ENCODE results near the gene HRH2. TPM values are rescaled to one million over a fixed set of nuclear protein-coding genes. Genes with fewer than 3 reads are reported as not detected.

The HRH2 gene
- total and polyA plus RNA-seq, 3 experiments from 2014 or later: 1.3 to 29.6 (median 28.9) TPM

DNA sequence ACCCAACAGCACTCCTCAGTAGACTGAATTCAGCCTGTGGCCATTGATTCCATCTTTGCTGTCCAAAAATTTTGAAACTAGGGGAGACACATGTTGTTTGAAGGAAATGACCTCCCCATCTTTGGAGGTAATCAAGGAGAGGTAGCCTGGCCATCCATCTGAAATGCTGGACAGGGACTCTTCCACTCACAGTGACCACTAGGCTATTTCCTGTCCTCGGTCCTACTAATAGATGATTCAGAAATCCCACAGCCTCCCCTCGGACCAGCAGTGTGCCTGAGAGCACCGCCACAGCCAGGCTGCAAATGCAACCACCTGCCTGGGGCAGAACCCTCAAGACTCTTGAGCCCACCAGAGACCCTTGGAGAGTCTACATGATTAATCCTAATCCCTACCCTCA lies 12.5 kb downstream of the HRH2 start:
- ChIA-PET POLR2A (no interaction called here), CTCF (no interaction called here)
- Mint-ChIP-seq H3K4me3 (no peak overlapping the region), H3K36me3 (no peaks in the 10 kb centered on the region), H3K27me3 (peaks cover 0 to 10% of the 10 kb centered on the region in 2 donors), H3K4me1 (peaks cover 0 to 12% (median 5%) of the 10 kb centered on the region in 3 donors), H3K9me3 (no peaks in the 10 kb centered on the region), H3K27ac (no peak overlapping the region)
- Histone ChIP-seq H3K27ac (ENCODE audit: low read depth, low read length) (no peak overlapping the region), H3K4me3 (ENCODE audit: low read length) (no peak overlapping the region), H3K4me1 (ENCODE audit: insufficient read depth, low read length) (peaks cover 7% of the 10 kb centered on the region), H3K9me3 (ENCODE audit: low read length) (no peaks in the 10 kb centered on the region), H3K36me3 (ENCODE audit: insufficient read depth, low read length) (no peaks in the 10 kb centered on the region), H3K27me3 (ENCODE audit: insufficient read depth, low read length, poor library complexity, severe bottlenecking) (no peaks in the 10 kb centered on the region)
- no peak for DNase-seq

DNA sequence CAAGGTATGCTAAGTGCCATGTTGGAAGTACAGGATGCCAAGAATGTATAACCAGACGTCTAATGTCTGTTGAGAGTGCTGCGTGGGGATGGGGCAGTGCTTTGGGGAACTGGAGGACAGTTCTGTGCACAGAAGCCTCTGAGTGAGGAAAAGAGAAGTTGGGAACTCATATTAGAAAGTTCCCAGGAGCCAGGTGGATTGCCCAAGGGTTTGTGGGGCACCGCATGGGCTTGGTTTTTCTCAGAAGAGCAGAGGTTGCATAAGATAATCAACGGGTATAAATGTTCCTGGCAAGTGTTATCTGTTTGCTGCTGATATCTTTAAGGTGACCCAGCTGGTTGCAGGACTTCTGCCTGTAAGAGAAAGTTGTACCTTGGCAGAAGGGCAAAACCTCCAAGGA lies 13.1 kb downstream of the HRH2 start:
- Mint-ChIP-seq H3K4me3 (no peak overlapping the region), H3K27me3 (peaks cover 0 to 12% of the 10 kb centered on the region in 2 donors), H3K9me3 (no peaks in the 10 kb centered on the region), H3K36me3 (no peaks in the 10 kb centered on the region), H3K4me1 (peaks cover 0 to 12% (median 5%) of the 10 kb centered on the region in 3 donors), H3K27ac (no peak overlapping the region)
- no peaks in the 10 kb centered on the region for H3K9me3 ChIP-seq (ENCODE audit: low read length)
- ChIA-PET CTCF (no interaction called here), POLR2A (no interaction called here)
- H3K4me3 ChIP-seq (ENCODE audit: low read length): no peak overlapping the region
- H3K36me3 ChIP-seq (ENCODE audit: insufficient read depth, low read length): no peaks in the 10 kb centered on the region
- DNase-seq: no peak
- peaks cover 7% of the 10 kb centered on the region for H3K4me1 ChIP-seq (ENCODE audit: insufficient read depth, low read length)
- H3K27ac ChIP-seq (ENCODE audit: low read depth, low read length): no peak overlapping the region
- H3K27me3 ChIP-seq (ENCODE audit: insufficient read depth, low read length, poor library complexity, severe bottlenecking): no peaks in the 10 kb centered on the region

DNA sequence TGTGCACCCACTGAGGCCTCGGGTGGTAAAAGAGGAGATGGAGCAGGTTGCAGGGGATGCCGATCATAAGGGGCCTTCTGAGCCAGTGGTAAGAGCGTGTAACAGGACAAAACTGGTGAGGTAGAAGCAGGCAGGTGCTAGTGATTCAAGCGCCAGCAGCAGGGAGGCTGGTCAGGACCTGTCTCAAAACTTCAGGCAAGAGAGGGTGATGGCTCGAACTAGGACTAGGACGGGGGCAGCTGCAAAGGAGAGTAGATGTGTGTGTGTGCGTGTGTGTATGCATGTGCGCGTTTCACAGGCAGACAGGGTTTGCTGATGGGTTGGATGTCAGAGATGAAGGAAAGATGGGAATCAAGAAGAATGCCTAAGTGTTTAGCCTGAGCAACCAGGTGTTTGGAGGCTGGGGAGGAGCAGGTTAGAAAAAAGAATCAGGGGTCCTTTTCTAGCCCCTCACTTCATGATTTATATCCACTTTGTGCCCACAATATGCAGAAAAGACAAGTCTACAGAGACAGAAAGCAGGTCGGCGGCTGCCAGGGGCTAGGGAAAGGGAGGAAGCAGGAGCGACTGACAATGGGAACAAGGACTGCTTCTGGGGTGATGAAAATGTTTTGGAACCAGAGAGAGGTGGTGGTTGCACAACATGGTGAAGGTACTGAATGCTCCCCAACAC lies 15.2 kb downstream of the HRH2 start:
- Mint-ChIP-seq H3K9me3 (no peaks in the 10 kb centered on the region), H3K4me3 (no peak overlapping the region), H3K27me3 (peaks cover 6 to 13% of the 10 kb centered on the region in 2 donors), H3K4me1 (peaks cover 0 to 12% (median 8%) of the 10 kb centered on the region in 3 donors), H3K27ac (no peak overlapping the region), H3K36me3 (no peaks in the 10 kb centered on the region)
- Histone ChIP-seq H3K4me3 (ENCODE audit: low read length) (no peak overlapping the region), H3K27me3 (ENCODE audit: insufficient read depth, low read length, poor library complexity, severe bottlenecking) (no peaks in the 10 kb centered on the region), H3K36me3 (ENCODE audit: insufficient read depth, low read length) (no peaks in the 10 kb centered on the region), H3K27ac (ENCODE audit: low read depth, low read length) (no peak overlapping the region), H3K4me1 (ENCODE audit: insufficient read depth, low read length) (peaks cover 12% of the 10 kb centered on the region), H3K9me3 (ENCODE audit: low read length) (no peaks in the 10 kb centered on the region)
- ChIA-PET CTCF (no interaction called here), POLR2A (no interaction called here)
- DNase-seq: no peak

DNA sequence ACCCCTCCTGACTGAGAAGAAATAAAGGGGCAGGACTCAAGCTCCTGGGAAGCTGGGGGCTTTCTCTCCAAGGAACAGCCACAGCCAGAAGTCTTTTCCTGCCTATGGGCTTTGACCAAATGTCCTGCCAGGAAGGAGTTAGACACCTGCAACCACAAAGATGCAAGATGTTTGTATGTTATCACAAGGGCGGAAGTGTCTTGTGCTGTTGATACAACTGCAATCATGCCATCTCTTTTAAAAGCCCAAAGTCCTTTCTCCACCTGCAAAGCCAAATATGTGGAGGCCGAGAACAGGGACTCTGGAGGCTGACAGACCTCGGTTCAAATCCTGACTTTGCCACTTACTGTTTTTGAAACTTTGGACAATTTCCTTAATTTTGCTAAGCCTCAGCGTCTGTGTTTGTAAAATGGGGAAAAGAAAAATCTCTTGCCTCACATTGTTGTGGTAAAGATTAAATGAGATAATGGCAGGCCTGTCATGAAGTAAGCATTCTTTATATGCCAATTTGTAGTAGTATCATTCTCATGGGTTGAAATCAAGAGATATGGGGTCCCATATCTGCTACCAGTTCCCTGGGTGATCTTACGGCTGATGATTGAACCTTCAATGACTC lies 17.0 kb downstream of the HRH2 start:
- no peak overlapping the region for H3K4me3 ChIP-seq (ENCODE audit: low read length)
- H3K4me1 ChIP-seq (ENCODE audit: insufficient read depth, low read length): peaks cover 12% of the 10 kb centered on the region
- peaks cover 9 to 12% of the 10 kb centered on the region in 2 donors for H3K27me3 Mint-ChIP-seq
- ChIA-PET POLR2A (no interaction called here), CTCF (no interaction called here)
- no peaks in the 10 kb centered on the region for H3K9me3 Mint-ChIP-seq
- no peak for DNase-seq
- no peaks in the 10 kb centered on the region for H3K9me3 ChIP-seq (ENCODE audit: low read length)
- H3K4me3 Mint-ChIP-seq: no peak overlapping the region
- H3K4me1 Mint-ChIP-seq: peaks cover 0 to 12% (median 8%) of the 10 kb centered on the region in 3 donors
- peaks cover 0 to 3% (median 0%) of the 10 kb centered on the region in 3 donors for H3K36me3 Mint-ChIP-seq
- no peak overlapping the region for H3K27ac Mint-ChIP-seq
- no peaks in the 10 kb centered on the region for H3K36me3 ChIP-seq (ENCODE audit: insufficient read depth, low read length)
- no peaks in the 10 kb centered on the region for H3K27me3 ChIP-seq (ENCODE audit: insufficient read depth, low read length, poor library complexity, severe bottlenecking)
- H3K27ac ChIP-seq (ENCODE audit: low read depth, low read length): no peak overlapping the region

DNA sequence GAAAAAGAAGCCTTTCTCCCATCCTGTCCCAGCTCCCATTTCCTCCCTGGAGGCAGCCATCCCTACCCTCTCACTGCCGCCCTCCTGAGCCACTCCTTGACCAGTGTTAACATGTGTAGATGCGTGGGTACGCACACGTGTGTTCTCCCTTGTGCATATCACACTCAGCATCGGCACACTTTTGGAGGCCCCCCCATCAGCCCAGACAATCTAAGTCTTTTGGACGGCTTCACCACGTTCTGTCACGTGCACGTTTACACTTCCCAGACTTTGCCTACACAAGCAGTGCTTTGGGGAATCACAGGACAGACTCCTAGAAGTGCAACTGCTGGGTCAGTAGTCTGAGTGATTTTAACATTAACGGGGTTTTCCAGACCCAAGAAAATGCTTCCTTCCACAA lies 18.0 kb downstream of the HRH2 start:
- no peaks in the 10 kb centered on the region for H3K9me3 ChIP-seq (ENCODE audit: low read length)
- POLR2A ChIA-PET: no interaction called here
- H3K4me1 ChIP-seq (ENCODE audit: insufficient read depth, low read length): peaks cover 5% of the 10 kb centered on the region
- Mint-ChIP-seq H3K9me3 (no peaks in the 10 kb centered on the region), H3K27ac (no peak overlapping the region), H3K36me3 (peaks cover 0 to 3% (median 0%) of the 10 kb centered on the region in 3 donors), H3K4me3 (no peak overlapping the region), H3K27me3 (peaks cover 9 to 12% of the 10 kb centered on the region in 2 donors), H3K4me1 (peaks cover 0 to 10% (median 8%) of the 10 kb centered on the region in 3 donors)
- H3K4me3 ChIP-seq (ENCODE audit: low read length): no peak overlapping the region
- CTCF ChIA-PET: no interaction called here
- H3K27ac ChIP-seq (ENCODE audit: low read depth, low read length): no peak overlapping the region
- no peaks in the 10 kb centered on the region for H3K36me3 ChIP-seq (ENCODE audit: insufficient read depth, low read length)
- H3K27me3 ChIP-seq (ENCODE audit: insufficient read depth, low read length, poor library complexity, severe bottlenecking): no peaks in the 10 kb centered on the region
- no peak for DNase-seq

DNA sequence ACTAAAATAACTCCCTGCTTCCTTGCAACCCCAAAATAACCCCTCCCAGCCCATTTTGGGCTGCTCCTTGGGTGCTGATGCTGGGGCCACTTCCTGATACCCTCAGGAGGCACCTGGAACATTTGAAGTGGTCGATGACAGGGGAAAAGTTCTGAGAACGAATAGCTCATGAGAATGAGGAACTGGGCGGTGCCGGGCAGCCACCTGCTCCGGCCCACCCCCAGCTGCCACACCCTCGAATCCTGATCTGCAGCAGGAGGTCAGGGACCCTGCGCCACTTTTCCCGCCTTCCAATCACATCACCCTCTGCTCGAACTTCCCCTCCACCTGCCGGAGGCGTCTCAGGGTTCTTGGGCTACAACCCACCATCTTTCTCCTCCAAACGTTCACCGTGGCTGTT lies 19.7 kb downstream of the HRH2 start:
- H3K27me3 Mint-ChIP-seq: peaks cover 11 to 12% of the 10 kb centered on the region in 2 donors
- Histone ChIP-seq H3K4me1 (ENCODE audit: insufficient read depth, low read length) (peaks cover 5% of the 10 kb centered on the region), H3K27me3 (ENCODE audit: insufficient read depth, low read length, poor library complexity, severe bottlenecking) (no peaks in the 10 kb centered on the region), H3K4me3 (ENCODE audit: low read length) (no peak overlapping the region), H3K36me3 (ENCODE audit: insufficient read depth, low read length) (no peaks in the 10 kb centered on the region), H3K27ac (ENCODE audit: low read depth, low read length) (no peak overlapping the region), H3K9me3 (ENCODE audit: low read length) (no peaks in the 10 kb centered on the region)
- DNase-seq: no peak
- ChIA-PET CTCF (interaction anchor here (1.1 to 1.2 kb wide), 2 partner anchors 8 to 14 kb away, joined by 3 read pairs; no protein-coding TSS in a partner anchor), POLR2A (no interaction called here)
- peaks cover 0 to 3% (median 0%) of the 10 kb centered on the region in 3 donors for H3K36me3 Mint-ChIP-seq
- H3K4me3 Mint-ChIP-seq: no peak overlapping the region
- H3K4me1 Mint-ChIP-seq: peaks cover 0 to 9% (median 8%) of the 10 kb centered on the region in 3 donors
- H3K9me3 Mint-ChIP-seq: no peaks in the 10 kb centered on the region
- H3K27ac Mint-ChIP-seq: no peak overlapping the region

DNA sequence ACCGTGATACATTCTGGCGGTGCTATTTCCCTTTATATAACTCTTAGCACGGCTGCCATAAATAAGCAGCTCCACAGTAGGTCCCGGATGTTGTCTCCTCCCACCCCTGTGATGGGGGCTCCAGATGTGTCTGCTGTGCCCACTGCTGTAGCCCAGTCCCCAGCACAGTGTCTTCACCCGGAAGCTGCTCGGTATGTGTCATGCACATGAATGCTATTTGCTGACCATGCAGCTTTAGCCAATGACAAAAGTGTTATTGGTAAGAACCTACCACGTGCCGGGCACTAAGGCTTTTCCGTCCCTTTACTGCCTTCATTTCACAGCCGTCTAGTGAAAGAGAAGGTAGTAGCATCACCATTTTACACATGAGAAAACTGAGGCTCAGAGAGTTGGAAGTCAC lies 20.2 kb downstream of the HRH2 start:
- Mint-ChIP-seq H3K9me3 (no peaks in the 10 kb centered on the region), H3K4me3 (no peak overlapping the region), H3K36me3 (peaks cover 0 to 3% (median 2%) of the 10 kb centered on the region in 3 donors), H3K27me3 (peaks cover 8 to 12% of the 10 kb centered on the region in 2 donors), H3K4me1 (peaks cover 0 to 9% (median 8%) of the 10 kb centered on the region in 3 donors), H3K27ac (no peak overlapping the region)
- H3K27me3 ChIP-seq (ENCODE audit: insufficient read depth, low read length, poor library complexity, severe bottlenecking): no peaks in the 10 kb centered on the region
- H3K27ac ChIP-seq (ENCODE audit: low read depth, low read length): no peak overlapping the region
- H3K4me1 ChIP-seq (ENCODE audit: insufficient read depth, low read length): peaks cover 5% of the 10 kb centered on the region
- DNase-seq: no peak
- no peaks in the 10 kb centered on the region for H3K36me3 ChIP-seq (ENCODE audit: insufficient read depth, low read length)
- no peaks in the 10 kb centered on the region for H3K9me3 ChIP-seq (ENCODE audit: low read length)
- no peak overlapping the region for H3K4me3 ChIP-seq (ENCODE audit: low read length)
- POLR2A ChIA-PET: no interaction called here
- CTCF ChIA-PET: interaction anchor here (1.1 to 1.2 kb wide), 2 partner anchors 8 to 14 kb away, joined by 3 read pairs; no protein-coding TSS in a partner anchor

DNA sequence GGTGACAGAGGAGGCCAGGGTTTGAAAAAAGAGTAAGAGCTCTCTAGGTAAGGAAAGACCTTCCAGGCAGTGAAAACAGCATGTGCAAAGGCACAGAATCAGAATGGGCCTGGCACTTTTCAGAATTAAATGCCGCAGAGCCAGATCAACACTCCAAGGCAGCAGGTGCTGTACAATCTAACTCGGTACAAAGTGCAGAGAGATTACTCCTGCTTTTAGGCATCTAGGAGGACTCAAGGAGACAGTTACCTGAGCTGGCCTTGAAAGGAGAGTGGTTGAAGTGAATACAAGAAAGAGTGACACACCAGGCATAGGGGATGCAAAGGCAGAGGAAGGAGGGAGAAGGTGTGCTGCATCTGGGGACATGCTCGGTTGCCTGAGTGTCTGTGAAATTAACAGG lies 21.5 kb downstream of the HRH2 start:
- Mint-ChIP-seq H3K9me3 (no peaks in the 10 kb centered on the region), H3K36me3 (peaks cover 0 to 10% (median 3%) of the 10 kb centered on the region in 3 donors), H3K27me3 (peaks cover 6 to 12% of the 10 kb centered on the region in 2 donors), H3K4me1 (peaks cover 0 to 8% (median 7%) of the 10 kb centered on the region in 3 donors), H3K27ac (no peak overlapping the region), H3K4me3 (no peak overlapping the region)
- no peaks in the 10 kb centered on the region for H3K36me3 ChIP-seq (ENCODE audit: insufficient read depth, low read length)
- no peaks in the 10 kb centered on the region for H3K27me3 ChIP-seq (ENCODE audit: insufficient read depth, low read length, poor library complexity, severe bottlenecking)
- peaks cover 5% of the 10 kb centered on the region for H3K4me1 ChIP-seq (ENCODE audit: insufficient read depth, low read length)
- H3K9me3 ChIP-seq (ENCODE audit: low read length): no peaks in the 10 kb centered on the region
- no peak for DNase-seq
- H3K4me3 ChIP-seq (ENCODE audit: low read length): no peak overlapping the region
- no peak overlapping the region for H3K27ac ChIP-seq (ENCODE audit: low read depth, low read length)
- CTCF ChIA-PET: interaction anchor here (1.2 kb wide), 1 partner anchor 145 kb away, joined by 5 read pairs; no protein-coding TSS in a partner anchor
- POLR2A ChIA-PET: no interaction called here

All from CD8-positive, alpha-beta memory T cell (primary cell).